Measurements from ENCODE around the gene IL18. TPM values are rescaled to one million over a fixed set of nuclear protein-coding genes. Genes with fewer than 3 reads are reported as not detected.

IL18 gene
- total and polyA plus RNA-seq, 2 of the 8 experiments (the other 6 are each of a cell fraction or from before 2014, with no cell fraction given) = 0.29 to 0.84 TPM

DNA sequence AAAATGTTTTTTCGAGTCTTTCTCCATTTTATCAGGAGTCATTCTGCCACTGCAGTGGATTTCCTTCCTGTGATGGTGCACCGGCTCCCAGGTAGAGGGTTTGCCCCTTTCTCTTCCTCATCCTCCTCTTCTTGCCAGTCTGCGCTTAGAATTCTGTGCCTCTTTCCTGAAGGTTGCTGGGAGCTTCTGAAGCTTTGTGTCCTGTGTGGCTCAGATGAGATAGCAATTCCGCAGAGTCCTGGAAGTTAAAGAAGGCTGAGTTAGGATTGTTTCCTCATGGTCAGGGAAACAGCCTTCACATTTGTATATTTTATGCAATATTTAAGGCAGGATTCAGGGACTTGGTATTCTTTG lies 11.7 kb upstream of the IL18 start (continued):
- no peak for TF ChIP-seq CBX8 (IDR thresholded peaks at IDR 0.05; ENCODE audit: borderline replicate concordance, low read depth, low read length)
- TF ChIP-seq EZH2 (IDR thresholded peaks at IDR 0.05; ENCODE audit: low read depth, low read length, severe bottlenecking) = no peak
- no peak for TF ChIP-seq POLR2A (IDR thresholded peaks at IDR 0.05; ENCODE audit: control extremely low read depth in 1 of 2, low read depth in 2 of 2, low read length in 2 of 2)
- TF ChIP-seq KDM5A (IDR thresholded peaks at IDR 0.05; ENCODE audit: low read length) = no peak

All from H1 (cell line).